HUDEP-2 (cell line): ENCODE data around the gene SPATC1L.
A peak's percentile ranks its signal among the peaks of the same experiment; 100 is the strongest.
"Not testable (repeated sequence)": the region's sequence is repeated elsewhere in the genome, so short reads cannot be mapped to it uniquely, and the experiment has no call there.

Experiments used
- DNase-seq, 76 experiments: peaks; one replicate each; lab custom pipeline; 2025; ENCODE audit not compliant: unreplicated experiment in 76 of 76; lab: John Stamatoyannopoulos, UW

SPATC1L gene

DNA sequence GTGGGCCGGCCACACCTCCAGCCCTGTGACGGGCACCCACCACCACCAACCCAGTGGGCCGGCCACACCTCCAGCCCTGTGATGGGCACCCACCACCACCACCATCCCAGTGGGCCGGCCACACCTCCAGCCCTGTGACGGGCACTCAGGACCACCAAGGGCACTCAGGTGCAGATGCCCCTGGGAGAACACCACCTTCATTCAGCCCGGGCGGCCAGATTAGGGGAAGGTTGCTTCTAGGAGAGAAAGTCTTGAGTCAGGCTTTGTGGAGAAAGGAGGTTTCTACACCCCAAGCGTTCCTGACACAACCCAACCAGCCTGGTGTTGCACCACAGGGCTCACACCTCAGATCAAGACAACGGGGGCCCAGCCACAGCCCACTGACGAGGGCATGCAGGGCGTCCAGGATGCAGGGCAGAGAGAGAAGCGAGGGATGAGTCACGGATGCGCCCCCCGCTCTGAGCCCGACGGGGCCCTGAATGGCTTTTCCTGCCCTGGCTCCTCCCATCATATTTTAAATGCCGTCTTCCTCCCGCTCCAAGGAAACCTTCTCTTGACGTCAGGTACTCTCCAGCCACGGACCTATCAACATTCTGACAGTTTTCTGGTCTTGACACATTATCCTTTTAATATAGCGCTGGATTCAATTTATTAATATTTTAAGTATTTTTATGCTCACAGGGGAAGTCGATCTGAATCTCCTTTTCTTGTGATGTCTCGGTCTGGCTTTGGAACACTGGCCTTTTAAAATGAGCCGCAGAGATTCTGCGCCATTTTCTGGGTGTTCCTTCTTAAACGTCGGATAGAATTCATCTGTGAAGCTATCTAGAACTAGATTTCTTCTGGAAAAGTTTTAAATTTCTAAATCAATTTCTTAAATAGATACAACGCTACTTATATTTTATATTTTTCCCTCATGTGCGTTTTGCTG, 631 bp upstream of the SPATC1L start:
- peak in 64 of 76 experiments; percentile 8 to 91 (median 74) for DNase-seq

DNA sequence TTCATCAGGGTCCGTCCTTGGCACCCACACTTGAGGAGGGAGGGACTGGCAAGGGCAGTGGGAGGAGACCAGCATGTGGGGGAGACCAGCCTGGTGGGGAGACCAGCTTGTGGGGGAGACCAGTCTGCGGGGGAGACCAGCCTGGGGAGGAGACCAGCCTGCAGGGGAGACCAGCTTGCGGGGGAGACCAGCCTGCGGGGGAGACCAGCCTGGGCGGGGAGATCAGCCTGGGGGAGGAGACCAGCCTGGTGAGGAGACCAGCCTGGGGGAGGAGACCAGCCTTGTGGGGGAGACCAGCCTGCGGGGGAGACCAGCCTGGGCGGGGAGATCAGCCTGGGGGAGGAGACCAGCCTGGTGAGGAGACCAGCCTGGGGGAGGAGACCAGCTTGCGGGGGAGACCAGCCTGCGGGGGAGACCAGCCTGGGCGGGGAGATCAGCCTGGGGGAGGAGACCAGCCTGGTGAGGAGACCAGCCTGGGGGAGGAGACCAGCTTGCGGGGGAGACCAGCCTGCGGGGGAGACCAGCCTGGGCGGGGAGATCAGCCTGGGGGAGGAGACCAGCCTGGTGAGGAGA, 836 bp downstream of the SPATC1L start:
- peak in 44 of 76 experiments; percentile 21 to 83 (median 66) for DNase-seq

DNA sequence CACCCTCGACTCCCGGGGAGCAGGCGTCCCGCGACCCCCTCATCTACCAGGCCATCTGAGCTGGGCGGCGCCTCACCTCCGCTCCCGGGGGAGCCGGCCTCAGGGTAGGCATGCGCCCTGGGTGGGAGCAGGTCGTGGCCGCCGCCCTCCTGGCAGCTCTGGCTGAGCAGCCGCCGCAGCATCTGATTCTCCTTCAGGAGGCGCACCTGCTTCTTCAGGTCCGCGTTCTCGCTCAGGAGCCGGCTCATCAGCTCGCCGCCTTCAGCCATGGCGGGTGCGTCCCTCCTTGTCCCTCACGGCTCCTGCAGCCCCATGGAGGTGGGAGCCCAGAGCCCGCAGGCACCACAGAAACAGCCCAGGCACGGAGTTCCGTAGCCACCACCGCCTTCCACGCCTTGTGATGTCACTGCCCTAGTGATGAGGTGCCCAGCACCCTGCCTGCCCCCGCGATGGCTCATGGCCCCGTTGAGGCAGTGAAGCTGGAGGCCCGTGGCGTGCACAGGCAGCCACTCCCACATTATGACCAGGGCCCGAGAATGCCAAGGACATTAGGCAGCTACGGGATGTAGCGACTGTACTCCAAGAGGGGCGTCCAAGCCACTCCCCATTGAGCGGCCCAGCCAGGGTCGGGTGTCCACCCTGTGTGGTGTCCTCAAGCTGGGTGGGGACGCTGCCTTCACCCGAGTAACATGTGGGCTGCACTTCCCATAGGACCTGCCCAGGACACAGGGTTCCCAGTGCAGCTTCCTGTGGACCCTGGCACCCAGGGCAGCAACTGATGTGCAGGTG, 1.5 kb downstream of the SPATC1L start:
- DNase-seq, result peak in 3 of 76 experiments; percentile 15 to 45 (median 33)

DNA sequence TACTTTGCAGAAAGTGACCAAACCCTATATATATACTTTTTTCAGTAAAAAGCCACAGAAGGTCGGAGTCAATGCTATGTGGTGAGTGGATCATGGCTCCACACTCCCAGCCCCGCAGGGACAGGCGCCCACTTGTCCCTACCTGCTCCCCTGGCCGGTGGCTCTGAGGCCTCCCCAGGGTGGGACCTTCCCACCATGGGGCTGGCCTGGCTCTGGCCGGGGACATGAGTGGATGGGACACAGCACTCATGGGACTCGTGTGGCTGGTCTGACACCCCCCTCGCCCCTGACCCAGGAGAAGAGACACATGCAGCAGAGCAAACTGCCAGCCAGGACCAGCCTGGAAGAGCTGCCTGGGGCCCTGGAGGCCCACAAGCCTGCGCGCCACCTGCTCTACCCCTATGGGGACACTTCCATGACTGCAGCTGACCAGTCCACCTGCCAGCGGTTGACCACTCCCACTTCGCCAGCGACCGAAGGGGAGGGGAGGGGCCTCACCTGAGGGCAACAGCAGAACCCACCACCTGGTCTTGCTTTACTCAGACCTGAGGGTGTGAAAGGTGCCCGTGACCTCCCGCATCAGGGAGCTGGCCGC, 2.2 kb downstream of the SPATC1L start:
- DNase-seq, result no peak

DNA sequence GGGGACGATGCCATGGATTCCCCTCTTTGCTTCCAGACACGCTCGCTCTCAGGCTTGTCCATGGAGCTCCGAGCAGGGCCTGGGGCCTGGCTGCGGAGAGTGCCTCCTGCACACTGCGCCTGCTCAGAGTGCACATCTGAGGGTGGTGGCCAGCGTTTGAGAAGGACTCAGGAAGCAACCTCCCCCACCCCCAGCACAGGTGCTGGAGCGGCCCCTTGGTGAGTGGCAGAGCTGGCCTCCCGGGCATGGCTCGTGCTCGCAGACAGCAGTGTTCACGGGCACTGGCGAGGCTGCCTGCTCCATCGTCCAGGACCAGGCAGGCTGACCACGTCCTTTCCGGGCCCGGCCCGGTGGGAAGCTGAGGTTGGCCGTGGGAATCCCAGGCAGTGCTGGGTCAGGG, 2.8 kb downstream of the SPATC1L start:
- no peak for DNase-seq

DNA sequence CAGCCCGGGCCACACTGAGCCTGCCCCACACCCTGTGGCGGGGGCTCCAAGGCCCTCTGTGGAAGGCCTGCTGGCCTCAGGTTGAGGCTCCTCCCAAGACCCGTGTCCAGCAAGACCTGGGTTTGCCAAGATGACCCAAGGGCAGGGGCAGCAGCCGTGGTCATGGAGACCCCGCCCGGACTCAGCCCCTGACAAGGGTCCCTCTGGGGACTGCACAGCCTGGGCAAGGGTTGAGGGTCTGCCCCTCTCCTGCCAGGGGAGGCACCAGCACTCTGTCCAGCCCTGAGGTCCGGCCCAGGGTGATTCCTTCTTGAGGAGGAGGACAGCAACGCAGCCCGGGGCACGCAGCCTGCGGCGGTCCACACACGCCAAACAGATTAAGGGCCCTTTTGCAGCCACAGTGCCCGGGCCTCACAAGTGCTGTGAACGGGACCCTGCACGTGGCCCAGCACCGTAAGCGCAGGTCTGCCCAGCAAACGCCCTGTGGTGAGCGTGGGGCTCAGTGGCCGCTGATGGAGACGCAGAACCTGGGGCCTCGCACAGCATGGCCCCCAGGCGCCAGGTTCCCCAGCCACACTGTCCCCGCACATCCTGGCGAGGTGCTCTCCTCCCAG, 3.4 kb downstream of the SPATC1L start:
- DNase-seq, result no peak

DNA sequence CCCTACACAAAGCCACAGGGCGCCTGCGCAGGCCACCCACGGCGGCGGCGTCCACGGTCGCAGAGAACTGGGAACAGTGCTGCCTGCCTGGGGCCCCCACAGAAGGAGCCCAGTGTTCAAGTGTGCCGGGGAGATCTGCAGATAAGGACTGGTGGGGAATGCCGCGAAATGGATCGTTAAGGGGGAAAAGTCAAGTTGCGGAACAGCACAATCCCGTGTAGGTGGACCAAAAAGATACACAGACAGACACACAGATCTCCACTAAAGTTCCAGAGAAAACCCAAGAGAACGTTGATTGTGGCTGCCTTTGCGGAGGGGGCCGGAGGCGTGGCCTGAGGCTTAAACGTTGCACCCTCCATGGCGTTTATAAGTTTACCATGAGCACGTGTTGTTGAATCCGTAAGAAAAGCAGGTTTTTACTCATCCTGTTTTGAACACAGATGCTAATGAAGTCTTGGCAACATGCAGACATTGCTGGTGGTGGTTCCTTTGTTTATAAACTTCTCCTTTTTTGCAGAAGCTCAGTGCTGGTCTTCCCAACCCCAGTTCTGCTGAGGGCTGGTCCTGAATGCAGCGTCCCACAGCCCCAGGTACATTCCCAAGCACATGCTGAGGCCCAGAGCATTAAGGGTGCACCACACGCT, 4.1 kb downstream of the SPATC1L start:
- no peak for DNase-seq

DNA sequence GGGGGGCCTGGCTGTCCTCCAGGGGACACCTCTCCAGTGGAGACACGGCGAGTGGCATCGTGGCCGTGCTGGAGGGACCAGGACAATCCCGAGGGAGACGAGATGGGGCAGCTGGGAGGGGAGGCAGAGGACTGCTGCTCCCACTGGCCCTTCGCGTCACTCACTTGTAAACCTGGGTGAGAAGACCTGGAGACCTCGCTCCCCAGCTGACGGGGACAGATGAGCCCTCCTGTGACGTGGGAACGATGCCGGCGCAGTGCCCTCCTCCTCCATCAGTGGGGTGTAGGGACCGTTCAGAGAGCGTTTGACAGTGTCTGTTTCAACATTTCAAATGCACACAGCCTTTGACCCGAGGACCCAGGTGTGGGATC, 4.6 kb downstream of the SPATC1L start:
- DNase-seq, result no peak

DNA sequence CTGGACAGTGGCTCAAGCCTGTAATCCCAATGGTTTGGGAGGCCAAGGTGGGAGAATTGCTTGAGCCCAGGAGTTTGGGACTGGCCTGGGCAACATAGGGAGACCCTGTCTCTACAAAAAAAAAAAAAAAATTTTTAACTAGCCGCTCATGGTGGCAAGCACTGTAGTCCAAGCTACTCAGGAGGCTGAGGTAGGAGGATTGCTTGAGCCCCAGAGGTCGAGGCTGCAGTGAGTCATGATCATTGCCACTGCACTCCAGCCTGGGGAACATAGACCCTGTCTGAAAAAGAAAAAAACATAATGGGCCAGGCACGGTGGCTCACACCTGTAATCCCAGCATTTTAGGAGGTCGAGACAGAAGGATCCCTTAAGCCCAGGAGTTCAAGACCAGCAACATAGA, 5.3 kb downstream of the SPATC1L start:
- no peak for DNase-seq

DNA sequence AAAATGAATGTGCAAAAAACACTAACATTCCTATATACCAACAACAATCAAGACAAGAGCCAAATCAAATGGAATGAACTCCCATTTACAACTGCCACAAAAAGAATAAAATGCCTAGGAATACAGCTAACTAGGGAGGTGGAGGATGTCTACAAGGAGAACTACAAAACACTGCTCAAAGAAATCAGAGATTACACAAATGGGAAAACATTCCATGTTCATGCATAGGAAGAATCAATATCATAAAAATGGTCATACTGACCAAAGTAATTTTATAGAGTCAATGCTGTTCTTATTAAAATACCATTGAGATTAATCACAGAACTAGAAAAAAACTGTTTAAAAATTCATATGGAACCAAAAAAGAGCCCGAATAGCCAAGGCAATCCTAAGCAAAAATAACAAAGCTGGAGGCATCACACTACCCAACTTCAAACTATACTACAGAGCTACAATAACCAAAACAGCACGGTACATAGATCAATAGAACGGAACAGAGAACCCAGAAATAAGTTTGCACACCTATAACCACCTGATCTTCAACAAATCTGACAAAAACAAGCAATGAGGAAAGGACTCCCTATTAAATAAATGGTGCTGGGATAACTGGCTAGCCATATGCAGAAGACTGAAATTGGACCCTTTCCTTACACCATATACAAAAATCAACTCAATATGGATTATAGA, 7.7 kb downstream of the SPATC1L start:
- not testable (repeated sequence) for DNase-seq

DNA sequence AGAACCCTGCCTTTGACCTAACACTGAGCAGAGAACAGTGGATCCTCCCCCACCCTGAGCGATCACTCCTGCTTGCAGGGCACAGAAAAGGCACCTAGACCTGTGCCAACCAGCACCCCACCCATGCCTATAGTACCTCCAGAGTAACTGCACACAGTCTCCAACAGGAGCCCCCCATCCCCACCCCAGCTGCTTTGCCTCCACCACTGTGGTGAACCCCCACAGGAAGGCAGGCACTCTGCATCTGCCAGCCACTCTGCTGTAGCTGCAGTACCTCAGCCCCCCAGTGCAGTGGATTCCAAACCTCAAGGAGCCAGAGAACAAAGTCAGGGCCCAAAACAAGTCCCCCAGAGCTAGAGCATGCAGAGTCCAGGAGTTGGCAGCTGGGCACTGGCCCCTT, 10.7 kb downstream of the SPATC1L start:
- no peak for DNase-seq

DNA sequence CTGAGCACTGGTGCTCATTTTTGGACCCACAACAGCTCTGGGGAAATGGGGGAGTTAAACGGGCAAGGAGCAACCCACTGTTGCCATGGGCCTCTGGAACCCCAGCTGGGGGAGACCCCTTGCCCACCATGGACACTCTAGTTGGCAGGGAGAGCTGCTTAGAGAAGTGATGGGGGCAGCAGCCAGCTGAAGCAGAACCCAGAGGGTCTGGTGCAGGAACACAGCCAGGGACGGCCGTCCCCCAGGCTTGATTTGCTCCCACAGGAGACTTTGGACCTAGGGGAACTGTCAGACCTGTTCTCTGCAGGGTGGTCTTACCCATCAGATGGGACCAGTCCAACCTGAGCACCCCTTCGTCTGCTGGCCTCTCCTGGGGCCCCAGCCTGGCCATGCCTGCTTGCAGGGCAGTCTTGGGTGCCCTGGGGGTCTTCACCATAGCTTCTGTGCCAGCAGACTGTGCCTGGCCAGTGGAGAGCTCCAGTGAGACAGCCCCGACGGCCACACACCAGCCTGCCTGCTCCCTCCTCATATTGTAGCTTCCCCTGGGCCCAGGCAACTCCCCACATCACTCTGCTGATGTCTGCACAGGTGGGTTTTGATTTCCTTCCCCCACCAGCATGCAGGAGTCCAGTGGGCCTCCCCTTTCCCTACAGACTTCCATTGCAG, 11.3 kb downstream of the SPATC1L start:
- DNase-seq, result no peak

DNA sequence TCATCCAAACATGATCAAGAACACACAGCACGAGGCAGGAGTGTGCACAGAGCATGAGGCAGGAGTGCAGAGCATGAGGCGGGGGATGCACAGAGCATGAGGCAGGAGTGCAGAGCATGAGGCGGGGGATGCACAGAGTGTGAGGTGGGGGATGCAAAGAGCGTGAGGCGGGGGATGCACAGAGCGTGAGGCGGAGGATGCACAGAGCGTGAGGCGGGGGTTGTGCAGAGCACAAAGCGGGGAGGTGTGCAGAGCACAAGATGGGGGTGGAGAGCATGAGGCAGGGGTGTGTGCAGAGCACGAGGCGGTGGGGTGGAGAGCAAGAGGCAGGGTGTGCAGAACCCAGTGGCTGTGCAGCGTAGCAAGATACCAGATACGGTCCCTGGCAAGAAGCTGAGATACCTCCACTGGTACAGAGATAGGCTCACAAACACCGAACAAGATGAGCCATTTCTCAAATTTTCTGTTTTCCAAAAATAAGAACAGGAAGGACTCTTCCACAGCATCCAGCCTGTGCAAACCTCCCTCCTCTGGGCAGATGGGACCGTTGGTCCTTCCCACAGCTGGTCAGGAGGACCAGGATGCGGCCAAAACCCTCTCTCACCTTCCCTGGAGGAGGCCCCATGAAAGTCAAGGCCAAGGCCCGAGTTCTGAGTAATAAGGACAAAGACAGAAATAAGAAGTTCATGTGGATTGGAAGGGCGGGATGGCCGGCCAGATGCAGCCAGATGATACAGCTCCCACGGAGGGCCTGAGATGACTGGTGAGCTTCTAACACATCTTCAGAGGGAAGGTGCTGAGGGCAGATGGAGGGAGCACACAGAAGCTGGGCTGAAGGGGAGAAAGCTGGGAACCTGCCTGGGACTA, 12.0 kb downstream of the SPATC1L start:
- DNase-seq, result peak in 2 of 76 experiments; percentile 10 to 22

DNA sequence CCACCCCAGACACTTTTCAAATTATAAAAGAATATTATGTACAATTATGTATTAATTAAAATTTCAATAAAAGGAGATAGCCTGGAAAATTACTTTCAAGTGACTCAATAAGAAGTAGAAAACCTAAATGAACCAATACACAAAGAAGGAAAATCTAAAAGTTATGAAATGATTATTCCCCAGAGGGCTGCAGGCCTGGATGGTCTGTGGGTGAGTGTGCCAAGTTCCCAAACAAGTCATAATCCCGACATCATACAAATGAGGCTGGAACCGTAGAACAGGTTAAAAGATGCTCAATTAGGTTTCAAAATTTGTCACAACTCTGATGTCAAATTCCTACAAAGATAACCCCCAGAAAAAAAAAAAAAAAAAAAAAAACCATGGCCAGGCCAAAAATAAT, 12.7 kb downstream of the SPATC1L start:
- no peak for DNase-seq

DNA sequence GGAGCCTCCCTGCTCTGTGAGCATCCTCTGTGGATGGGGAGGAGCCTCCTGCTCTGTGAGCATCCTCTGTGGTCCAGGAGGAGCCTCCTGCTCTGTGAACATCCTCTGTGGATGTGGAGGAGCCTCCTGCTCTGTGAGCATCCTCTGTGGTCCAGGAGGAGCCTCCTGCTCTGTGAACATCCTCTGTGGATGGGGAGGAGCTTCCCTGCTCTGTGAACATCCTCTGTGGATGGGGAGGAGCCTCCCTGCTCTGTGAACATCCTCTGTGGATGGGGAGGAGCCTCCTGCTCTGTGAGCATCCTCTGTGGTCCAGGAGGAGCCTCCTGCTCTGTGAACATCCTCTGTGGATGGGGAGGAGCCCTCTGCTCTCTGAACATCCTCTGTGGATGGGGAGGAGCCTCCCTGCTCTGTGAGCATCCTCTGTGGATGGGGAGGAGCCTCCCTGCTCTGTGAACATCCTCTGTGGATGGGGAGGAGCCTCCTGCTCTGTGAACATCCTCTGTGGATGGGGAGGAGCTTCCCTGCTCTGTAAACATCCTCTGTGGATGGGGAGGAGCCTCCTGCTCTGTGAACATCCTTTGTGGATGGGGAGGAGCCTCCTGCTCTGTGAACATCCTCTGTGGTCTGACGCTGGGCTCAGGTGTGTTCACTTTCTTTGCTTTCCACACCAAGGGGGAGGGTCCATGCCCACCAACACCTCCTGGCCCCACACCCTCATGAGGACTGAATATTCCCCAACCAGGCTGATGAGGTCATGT, 13.6 kb downstream of the SPATC1L start:
- not testable (repeated sequence) for DNase-seq

DNA sequence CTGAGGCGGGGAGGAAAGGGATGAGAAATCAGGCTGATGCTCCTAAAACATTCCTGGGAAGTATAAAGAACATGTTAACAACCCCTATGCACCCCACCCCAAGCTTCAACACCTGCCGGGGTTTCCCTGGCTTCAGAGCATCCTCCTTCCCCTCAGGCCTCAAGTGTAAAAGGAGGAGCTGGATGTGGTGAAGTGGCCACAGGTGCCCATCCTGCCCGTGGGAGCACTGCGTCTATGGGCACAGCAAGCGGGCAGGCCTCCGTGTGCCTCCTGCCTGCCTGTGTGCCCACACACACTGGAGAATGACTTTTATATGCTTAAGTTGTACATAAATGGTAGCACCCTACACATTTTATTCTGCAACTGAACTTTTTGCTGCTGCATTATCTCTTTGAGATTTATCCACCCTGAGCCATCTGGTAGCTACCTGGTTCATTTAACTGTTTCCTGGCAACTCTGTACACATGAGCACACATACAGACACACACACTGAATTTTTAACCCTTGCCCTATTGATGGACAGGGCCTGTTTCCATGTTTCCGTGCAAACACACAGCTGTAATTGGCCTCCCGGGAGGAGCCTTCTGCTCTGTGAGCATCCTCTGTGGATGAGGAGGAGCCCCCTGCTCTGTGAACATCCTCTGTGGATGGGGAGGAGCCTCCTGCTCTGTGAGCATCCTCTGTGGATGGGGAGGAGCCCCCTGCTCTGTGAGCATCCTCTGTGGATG, 15.4 kb downstream of the SPATC1L start:
- DNase-seq, result no peak

DNA sequence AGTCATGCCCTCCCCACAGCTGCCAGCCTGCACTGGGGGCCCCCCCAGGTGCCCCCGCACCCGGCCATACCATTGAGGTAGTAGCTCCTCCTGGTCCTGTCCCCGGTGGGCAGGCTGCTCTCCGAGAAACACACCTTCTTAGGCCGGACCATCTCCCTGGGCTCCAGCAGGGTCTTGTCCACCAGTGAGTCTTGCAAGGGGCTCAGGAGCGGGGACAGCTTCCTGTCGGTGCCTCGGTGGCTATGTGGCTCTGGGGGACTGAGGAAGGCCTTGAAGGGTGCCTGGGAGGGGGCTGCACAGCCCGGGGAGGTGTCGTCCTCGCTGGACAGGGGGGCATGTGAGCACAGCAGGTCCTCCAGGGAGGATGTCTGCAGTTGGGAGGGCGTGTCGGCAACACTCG, 16.0 kb downstream of the SPATC1L start:
- no peak for DNase-seq
